Chondrocyte (in vitro differentiated cells): ENCODE data around the gene TMEM175. TPM values are rescaled to one million over a fixed set of nuclear protein-coding genes. Genes with fewer than 3 reads are reported as not detected.
A peak's percentile ranks its signal among the peaks of the same experiment; 100 is the strongest.

Experiments used
- DNase-seq: peaks from one replicate; pipeline ENCODE4 v3.0.0; 2021; ENCODE audit warnings: mixed read lengths, low spot score
- H3K27ac Mint-ChIP-seq: one replicate; pipeline ENCODE4 v1.8.0; 2021; ENCODE audit warnings: mild to moderate bottlenecking, moderate library complexity, mixed read lengths; ENCODE audit not compliant: unreplicated experiment
- H3K27me3 Mint-ChIP-seq: 2 replicates; pipeline ENCODE4 v1.8.0; 2021; ENCODE audit warnings: low read depth, mixed read lengths
- H3K36me3 Mint-ChIP-seq: 2 replicates; pipeline ENCODE4 v1.8.0; 2021; ENCODE audit warnings: low read depth, mixed read lengths
- H3K4me1 Mint-ChIP-seq: 2 replicates; pipeline ENCODE4 v1.8.0; 2021; ENCODE audit warnings: low read depth, mild to moderate bottlenecking, mixed read lengths
- H3K4me3 Mint-ChIP-seq: one replicate; pipeline ENCODE4 v1.8.0; 2021; ENCODE audit warnings: mild to moderate bottlenecking, moderate library complexity, mixed read lengths; ENCODE audit not compliant: unreplicated experiment
- H3K9me3 Mint-ChIP-seq: 2 replicates; pipeline ENCODE4 v1.8.0; 2021; ENCODE audit warnings: low read depth, mixed read lengths
- CTCF ChIP-seq: fragments of 200-600 bp; sonication (generic); IDR thresholded peaks from 2 replicates; pipeline ENCODE4 v1.5.0; 2021; ENCODE audit warnings: antibody characterized with exemption, mild to moderate bottlenecking, moderate library complexity
- total RNA-seq: library from RNA; stranded (reverse); gene quantifications from 3 replicates; pipeline ENCODE4 v1.2.1, GENCODE V29; 2021

The TMEM175 gene
- total RNA-seq, 1 donor from 2014 or later = 26.1 TPM

- no peaks in the 10 kb centered on the region for H3K9me3 Mint-ChIP-seq
- DNase-seq = peak; percentile 86
- no peaks in the 10 kb centered on the region for H3K27me3 Mint-ChIP-seq
- H3K36me3 Mint-ChIP-seq = no peaks in the 10 kb centered on the region
- H3K4me1 Mint-ChIP-seq = peaks cover 11% of the 10 kb centered on the region
- TF ChIP-seq CTCF = no peak
- H3K27ac Mint-ChIP-seq = no peak overlapping the region
- H3K4me3 Mint-ChIP-seq = no peak overlapping the region
These were observed 16.1 kb downstream of the TMEM175 start for GRCh38 chr4:948101-948935.

DNA sequence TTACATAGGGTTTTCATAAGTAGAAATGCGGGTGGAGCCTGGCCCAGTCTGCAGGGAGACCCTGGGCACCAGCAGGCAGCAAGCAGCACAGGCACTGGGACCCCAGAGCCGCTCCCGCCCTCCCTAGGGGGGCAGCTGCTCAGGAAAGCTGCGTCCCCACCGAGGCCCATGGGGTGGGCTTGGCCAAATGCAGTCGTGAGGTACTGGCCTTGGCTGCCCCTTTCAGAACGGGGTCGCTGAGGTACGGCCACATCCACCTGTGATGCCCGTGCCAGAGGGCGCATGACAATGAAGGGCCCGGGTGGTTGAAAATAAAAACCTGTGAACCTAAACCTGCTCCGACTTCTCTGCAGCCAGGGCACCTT, 16.7 kb downstream of the TMEM175 start:
- peak; percentile 82 for DNase-seq
- Mint-ChIP-seq H3K9me3 (no peaks in the 10 kb centered on the region), H3K36me3 (no peaks in the 10 kb centered on the region), H3K4me1 (peaks cover 11% of the 10 kb centered on the region), H3K27ac (no peak overlapping the region), H3K4me3 (no peak overlapping the region), H3K27me3 (no peaks in the 10 kb centered on the region)
- TF ChIP-seq CTCF = no peak

GRCh38 chr4:949656-950055, 17.4 kb downstream of the TMEM175 start:
- Mint-ChIP-seq H3K36me3 (peaks cover 4% of the 10 kb centered on the region), H3K27ac (no peak overlapping the region), H3K27me3 (no peaks in the 10 kb centered on the region), H3K4me1 (peaks cover 11% of the 10 kb centered on the region), H3K4me3 (no peak overlapping the region), H3K9me3 (no peaks in the 10 kb centered on the region)
- TF ChIP-seq CTCF = no peak
- DNase-seq = peak; percentile 41

DNA sequence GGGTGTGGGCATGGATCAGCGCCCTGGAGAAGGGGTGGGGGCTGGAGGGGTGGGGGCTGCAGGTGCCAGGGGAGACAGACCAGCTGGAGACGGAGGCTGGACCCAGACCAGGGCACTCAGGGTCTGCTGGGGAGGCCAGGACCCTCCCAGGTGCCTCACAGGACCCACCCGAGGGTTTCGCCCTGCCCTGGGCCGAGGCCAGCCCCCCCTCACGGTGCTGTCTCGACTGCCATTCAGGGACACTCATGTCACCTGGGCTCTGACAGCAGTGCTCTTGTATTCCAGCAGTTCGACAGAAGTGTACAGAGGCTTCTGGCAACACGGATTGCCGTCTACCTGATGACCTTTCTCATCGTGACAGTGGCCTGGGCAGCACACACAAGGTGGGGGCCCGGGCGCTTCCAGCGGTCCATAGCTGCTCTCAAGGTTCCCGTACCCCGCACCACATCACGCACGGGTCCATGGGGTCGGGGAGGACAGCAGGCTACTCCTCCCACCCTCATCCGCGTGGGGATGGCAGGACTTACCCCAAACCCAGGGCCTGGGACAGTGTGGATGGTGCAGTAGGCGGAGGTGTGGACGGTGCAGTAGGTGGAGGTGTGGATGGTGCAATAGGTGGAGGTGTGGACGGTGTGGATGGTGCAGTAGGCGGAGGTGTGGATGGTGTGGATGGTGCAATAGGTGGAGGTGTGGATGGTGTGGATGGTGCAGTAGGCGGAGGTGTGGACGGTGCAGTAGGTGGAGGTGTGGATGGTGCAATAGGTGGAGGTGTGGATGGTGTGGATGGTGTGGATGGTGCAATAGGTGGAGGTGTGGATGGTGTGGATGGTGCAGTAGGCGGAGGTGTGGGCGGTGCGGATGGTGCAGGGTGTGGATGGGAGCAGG, 18.1 kb downstream of the TMEM175 start:
- no peaks in the 10 kb centered on the region for H3K27me3 Mint-ChIP-seq
- no peak for TF ChIP-seq CTCF
- no peak overlapping the region for H3K27ac Mint-ChIP-seq
- peaks cover 7% of the 10 kb centered on the region for H3K4me1 Mint-ChIP-seq
- no peak overlapping the region for H3K4me3 Mint-ChIP-seq
- H3K36me3 Mint-ChIP-seq = peaks cover 7% of the 10 kb centered on the region
- peak; percentile 87 for DNase-seq
- no peaks in the 10 kb centered on the region for H3K9me3 Mint-ChIP-seq

GRCh38 chr4:951186-951585, 18.9 kb downstream of the TMEM175 start:
- H3K4me3 Mint-ChIP-seq = no peak overlapping the region
- H3K9me3 Mint-ChIP-seq = no peaks in the 10 kb centered on the region
- H3K27me3 Mint-ChIP-seq = no peaks in the 10 kb centered on the region
- H3K27ac Mint-ChIP-seq = no peak overlapping the region
- H3K36me3 Mint-ChIP-seq = peaks cover 7% of the 10 kb centered on the region
- no peaks in the 10 kb centered on the region for H3K4me1 Mint-ChIP-seq
- no peak for TF ChIP-seq CTCF
- peak; percentile 55 for DNase-seq
